Measurements from ENCODE around the gene HDHD3. TPM values are rescaled to one million over a fixed set of nuclear protein-coding genes. Genes with fewer than 3 reads are reported as not detected.

Gene HDHD3
- total RNA-seq, 1 experiment from 2014 or later = 10.1 TPM

DNA sequence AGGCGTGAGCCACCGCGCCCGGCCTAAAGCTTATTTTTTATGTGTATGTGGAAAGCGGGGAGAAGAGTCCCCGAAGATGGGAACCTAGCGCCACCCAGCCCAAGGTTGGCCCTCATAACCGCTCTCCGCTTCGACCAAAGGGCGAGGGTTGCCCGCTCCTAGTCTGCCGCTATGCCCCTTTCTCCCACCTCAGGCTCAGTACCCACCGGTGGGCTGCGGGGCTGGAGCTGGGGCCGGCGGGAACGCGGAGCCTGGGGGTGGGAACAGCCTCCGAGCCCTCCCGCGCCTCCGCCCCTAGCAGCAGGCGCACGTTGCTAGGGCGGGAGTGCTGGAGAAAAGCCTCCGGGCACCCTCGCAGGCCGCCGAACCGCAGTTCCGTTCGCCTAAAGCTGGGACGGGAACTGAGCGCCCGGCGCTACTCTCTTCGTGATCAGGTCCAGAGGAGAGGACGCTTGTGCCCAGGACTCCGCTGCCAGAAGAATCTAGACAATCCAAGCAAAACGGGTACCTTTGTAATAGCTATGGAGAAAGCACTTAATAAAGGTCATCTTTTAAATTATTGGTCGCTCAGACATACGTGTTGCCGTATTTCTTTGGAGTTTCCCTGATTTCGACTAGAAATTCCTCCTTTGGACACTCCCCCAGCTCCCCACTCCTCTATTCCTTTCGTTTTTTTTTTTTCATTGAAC, 36.6 kb downstream of the HDHD3 start, which contains the start of gene WDR31:
Gene WDR31, minus strand, starts transcription at position 265 of the 689 bp plus-strand sequence. CDS start 8,253 bp downstream, outside the sequence.
- TF ChIP-seq, protein P1, sequence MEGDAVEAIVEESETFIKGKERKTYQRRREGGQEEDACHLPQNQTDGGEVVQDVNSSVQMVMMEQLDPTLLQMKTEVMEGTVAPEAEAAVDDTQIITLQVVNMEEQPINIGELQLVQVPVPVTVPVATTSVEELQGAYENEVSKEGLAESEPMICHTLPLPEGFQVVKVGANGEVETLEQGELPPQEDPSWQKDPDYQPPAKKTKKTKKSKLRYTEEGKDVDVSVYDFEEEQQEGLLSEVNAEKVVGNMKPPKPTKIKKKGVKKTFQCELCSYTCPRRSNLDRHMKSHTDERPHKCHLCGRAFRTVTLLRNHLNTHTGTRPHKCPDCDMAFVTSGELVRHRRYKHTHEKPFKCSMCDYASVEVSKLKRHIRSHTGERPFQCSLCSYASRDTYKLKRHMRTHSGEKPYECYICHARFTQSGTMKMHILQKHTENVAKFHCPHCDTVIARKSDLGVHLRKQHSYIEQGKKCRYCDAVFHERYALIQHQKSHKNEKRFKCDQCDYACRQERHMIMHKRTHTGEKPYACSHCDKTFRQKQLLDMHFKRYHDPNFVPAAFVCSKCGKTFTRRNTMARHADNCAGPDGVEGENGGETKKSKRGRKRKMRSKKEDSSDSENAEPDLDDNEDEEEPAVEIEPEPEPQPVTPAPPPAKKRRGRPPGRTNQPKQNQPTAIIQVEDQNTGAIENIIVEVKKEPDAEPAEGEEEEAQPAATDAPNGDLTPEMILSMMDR (IDR thresholded peaks at IDR 0.05; ENCODE audit: unreplicated experiment) = no peak
- peak within 1 kb of the TSS; percentile 76 for H3K27ac Mint-ChIP-seq (ENCODE audit: low read depth, unreplicated experiment)
- ChIA-PET CTCF (interaction anchor here (0.6 to 2.1 kb wide), 14 partner anchors 9 to 1254 kb away, joined by 3 to 9 read pairs (median 4); partner anchors contain the start of genes ALAD and BSPRY), POLR2A (interaction anchor here (0.6 to 2.1 kb wide), 12 partner anchors 8 to 189 kb away, joined by 3 to 20 read pairs (median 4); partner anchors contain the start of genes ALAD, BSPRY, C9orf43 and CDC26)
- no peaks in the 10 kb centered on the region for H3K27me3 Mint-ChIP-seq (ENCODE audit: insufficient read depth, unreplicated experiment)
- intact Hi-C loops (cut with micrococcal nuclease) = no loop called here
- DNase-seq (ENCODE audit: unreplicated experiment) = peak; percentile 82
- H3K4me1 Mint-ChIP-seq (ENCODE audit: insufficient read depth, unreplicated experiment) = peaks cover 20% of the 10 kb centered on the region
- no peaks in the 10 kb centered on the region for H3K9me3 Mint-ChIP-seq (ENCODE audit: unreplicated experiment)
- H3K36me3 Mint-ChIP-seq (ENCODE audit: insufficient read depth, unreplicated experiment) = no peaks in the 10 kb centered on the region
- peak within 1 kb of the TSS; percentile 80 for H3K4me3 Mint-ChIP-seq (ENCODE audit: unreplicated experiment)
- BruUV-seq (replicated peaks) = no TSS peak

DNA sequence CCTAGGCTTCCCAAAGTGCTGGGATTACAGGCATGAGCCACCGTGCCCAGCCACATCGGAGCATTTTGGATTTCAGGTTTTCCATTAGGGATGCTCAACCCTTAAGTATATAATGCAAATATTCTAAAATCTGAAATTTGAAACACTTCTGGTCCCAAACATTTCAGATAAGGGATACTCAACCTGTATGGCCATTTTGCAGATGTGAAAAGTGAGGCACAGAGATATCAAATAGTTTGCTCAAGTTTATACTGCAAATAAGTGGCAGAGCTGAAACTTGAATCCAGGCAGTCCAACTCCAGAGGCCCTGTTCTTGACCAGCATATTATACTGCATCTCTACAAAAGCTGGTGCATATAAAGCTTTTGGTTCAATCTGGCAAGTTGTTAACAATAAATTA, 39.1 kb downstream of the HDHD3 start:
- H3K27me3 Mint-ChIP-seq (ENCODE audit: insufficient read depth, unreplicated experiment) = no peaks in the 10 kb centered on the region
- H3K4me3 Mint-ChIP-seq (ENCODE audit: unreplicated experiment) = no peak overlapping the region
- ChIA-PET POLR2A (interaction anchor here (0.7 kb wide), 1 partner anchor 73 kb away, joined by 4 read pairs; the partner anchor contains the start of genes C9orf43 and POLE3), CTCF (interaction anchor here (0.7 kb wide), 1 partner anchor 248 kb away, joined by 3 read pairs; no protein-coding TSS in a partner anchor)
- BruUV-seq (replicated peaks) = no TSS peak
- peaks cover 20% of the 10 kb centered on the region for H3K4me1 Mint-ChIP-seq (ENCODE audit: insufficient read depth, unreplicated experiment)
- TF ChIP-seq, protein P1 (IDR thresholded peaks at IDR 0.05; ENCODE audit: unreplicated experiment) = no peak
- no peaks in the 10 kb centered on the region for H3K9me3 Mint-ChIP-seq (ENCODE audit: unreplicated experiment)
- no peak overlapping the region for H3K27ac Mint-ChIP-seq (ENCODE audit: low read depth, unreplicated experiment)
- no peaks in the 10 kb centered on the region for H3K36me3 Mint-ChIP-seq (ENCODE audit: insufficient read depth, unreplicated experiment)
- DNase-seq (ENCODE audit: unreplicated experiment) = no peak
- intact Hi-C loops (cut with micrococcal nuclease) = no loop called here

DNA sequence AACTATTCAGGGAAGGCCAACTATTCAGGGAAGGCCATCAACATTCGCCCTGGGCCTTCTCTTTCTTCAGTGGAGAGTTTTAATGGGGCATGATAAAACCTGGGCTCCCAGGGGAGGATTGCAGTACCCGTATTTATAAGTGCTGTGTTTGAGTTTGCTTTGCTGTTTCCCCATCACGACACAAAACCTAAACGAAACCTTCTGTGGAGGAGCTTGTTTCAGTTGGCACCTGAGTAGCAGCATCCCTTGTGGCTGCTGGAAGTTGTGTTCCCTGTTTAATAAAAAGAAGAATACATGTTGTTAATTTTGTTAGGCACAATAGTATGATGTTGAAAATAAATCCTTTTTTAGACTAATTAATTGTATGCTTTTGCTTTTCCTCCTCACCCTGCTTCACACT, 45.0 kb downstream of the HDHD3 start:
- BruUV-seq (replicated peaks) = no TSS peak
- peaks cover 11% of the 10 kb centered on the region for H3K36me3 Mint-ChIP-seq (ENCODE audit: insufficient read depth, unreplicated experiment)
- POLR2A ChIA-PET = no interaction called here
- H3K27ac Mint-ChIP-seq (ENCODE audit: low read depth, unreplicated experiment) = no peak overlapping the region
- no peak for DNase-seq (ENCODE audit: unreplicated experiment)
- CTCF ChIA-PET = interaction anchor here (0.6 kb wide), 1 partner anchor 399 kb away, joined by 3 read pairs; no protein-coding TSS in a partner anchor
- intact Hi-C loops (cut with micrococcal nuclease) = loop anchor here (1.0 kb wide), 1 partner anchor 17 kb away; no protein-coding TSS in a partner anchor
- no peak overlapping the region for H3K4me3 Mint-ChIP-seq (ENCODE audit: unreplicated experiment)
- no peaks in the 10 kb centered on the region for H3K9me3 Mint-ChIP-seq (ENCODE audit: unreplicated experiment)
- no peaks in the 10 kb centered on the region for H3K27me3 Mint-ChIP-seq (ENCODE audit: insufficient read depth, unreplicated experiment)
- TF ChIP-seq, protein P1 (IDR thresholded peaks at IDR 0.05; ENCODE audit: unreplicated experiment) = no peak
- H3K4me1 Mint-ChIP-seq (ENCODE audit: insufficient read depth, unreplicated experiment) = no peaks in the 10 kb centered on the region

DNA sequence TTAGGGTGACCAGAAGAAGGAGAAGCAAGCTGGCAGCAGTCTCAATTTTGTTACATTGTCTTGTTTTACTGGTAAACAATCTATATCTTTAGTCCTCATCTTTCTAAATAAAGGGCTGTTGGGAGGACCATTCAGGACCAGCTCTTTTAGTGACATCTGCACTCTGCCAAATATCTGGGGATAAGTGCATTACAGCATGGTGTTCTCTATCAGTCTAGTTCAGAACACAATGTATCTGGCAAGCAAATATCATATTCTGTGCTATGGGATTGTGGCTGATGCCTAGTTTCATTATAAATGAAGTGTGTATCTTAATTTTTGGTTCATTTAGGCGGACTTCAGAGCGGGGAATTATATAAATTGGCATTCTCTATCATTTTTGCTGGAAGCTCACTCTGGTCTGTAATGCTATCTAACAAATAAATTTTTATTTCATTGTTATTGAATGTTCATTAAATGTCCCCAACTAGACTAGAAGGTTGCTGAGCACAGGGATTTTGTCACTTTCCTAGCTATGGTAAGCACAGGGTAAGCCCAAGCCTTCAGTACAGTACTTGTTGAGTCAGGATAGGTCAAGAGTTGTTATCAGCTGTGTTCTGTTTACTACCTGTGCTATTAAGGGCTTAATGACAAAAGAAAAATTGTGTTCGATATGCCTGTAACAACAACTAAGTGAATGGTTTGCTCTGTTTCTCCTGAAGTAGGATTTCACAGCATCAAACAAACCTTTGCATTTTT, 48.6 kb downstream of the HDHD3 start:
- H3K4me1 Mint-ChIP-seq (ENCODE audit: insufficient read depth, unreplicated experiment) = peaks cover 4% of the 10 kb centered on the region
- no peak overlapping the region for H3K4me3 Mint-ChIP-seq (ENCODE audit: unreplicated experiment)
- no peak overlapping the region for H3K27ac Mint-ChIP-seq (ENCODE audit: low read depth, unreplicated experiment)
- ChIA-PET CTCF (interaction anchor here (0.6 kb wide), 1 partner anchor 106 kb away, joined by 5 read pairs; no protein-coding TSS in a partner anchor), POLR2A (interaction anchor here (0.8 to 1.5 kb wide), 4 partner anchors 8 to 82 kb away, joined by 3 to 6 read pairs (median 4); partner anchors contain the start of genes C9orf43, POLE3 and WDR31)
- H3K27me3 Mint-ChIP-seq (ENCODE audit: insufficient read depth, unreplicated experiment) = no peaks in the 10 kb centered on the region
- TF ChIP-seq, protein P1 (IDR thresholded peaks at IDR 0.05; ENCODE audit: unreplicated experiment) = no peak
- intact Hi-C loops (cut with micrococcal nuclease) = no loop called here
- BruUV-seq (replicated peaks) = no TSS peak
- no peak for DNase-seq (ENCODE audit: unreplicated experiment)
- no peaks in the 10 kb centered on the region for H3K9me3 Mint-ChIP-seq (ENCODE audit: unreplicated experiment)
- peaks cover 11% of the 10 kb centered on the region for H3K36me3 Mint-ChIP-seq (ENCODE audit: insufficient read depth, unreplicated experiment)
